NCI-H1694 treated with DMSO at 0.1 percent for 48 hours (cell line): Measurements from ENCODE around the gene C9.
"Not testable (repeated sequence)": the region's sequence is repeated elsewhere in the genome, so short reads cannot be mapped to it uniquely, and the experiment has no call there.

Experiments
- DNase-seq: peaks from one replicate; lab custom pipeline; 2025; lab: John Stamatoyannopoulos, UW

Gene C9

DNA sequence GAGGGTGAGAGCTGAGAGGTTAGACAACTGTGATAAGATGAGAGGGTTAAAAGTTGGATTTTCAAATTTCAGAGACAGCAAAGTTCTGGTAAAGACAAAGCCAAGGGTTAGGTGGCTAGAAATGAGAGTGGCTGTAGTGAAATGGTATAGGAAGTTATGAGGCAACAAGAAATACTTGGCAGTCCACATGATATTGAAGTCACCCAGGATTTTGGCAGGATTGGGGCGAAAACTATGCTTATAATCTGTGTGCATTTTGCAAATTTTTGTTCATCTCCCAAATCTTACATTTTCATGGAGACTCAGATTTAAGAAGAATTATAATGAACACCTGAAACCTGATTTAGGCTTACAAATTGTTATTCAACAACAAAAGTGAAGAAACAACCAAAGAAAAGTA is 35.6 kb downstream of the C9 start:
- DNase-seq: no peak

DNA sequence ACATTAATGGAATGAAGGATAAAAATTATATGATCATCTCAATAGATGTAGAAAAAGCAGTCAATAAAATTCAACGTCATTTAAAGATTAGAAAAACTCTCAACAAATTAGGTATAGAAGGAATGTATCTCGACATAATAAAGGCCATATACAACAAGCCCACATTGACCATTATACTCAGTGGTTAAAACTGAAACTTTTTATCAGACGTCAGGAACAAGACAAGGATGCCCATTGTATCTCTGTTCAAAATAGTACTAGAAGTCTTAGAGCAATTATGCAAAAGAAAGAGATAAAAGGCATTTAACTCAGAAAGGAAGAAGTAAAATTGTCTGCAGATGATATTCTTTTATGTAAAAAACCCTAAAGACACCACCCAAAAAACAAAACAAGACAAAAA is 40.8 kb downstream of the C9 start:
- DNase-seq: no peak

DNA sequence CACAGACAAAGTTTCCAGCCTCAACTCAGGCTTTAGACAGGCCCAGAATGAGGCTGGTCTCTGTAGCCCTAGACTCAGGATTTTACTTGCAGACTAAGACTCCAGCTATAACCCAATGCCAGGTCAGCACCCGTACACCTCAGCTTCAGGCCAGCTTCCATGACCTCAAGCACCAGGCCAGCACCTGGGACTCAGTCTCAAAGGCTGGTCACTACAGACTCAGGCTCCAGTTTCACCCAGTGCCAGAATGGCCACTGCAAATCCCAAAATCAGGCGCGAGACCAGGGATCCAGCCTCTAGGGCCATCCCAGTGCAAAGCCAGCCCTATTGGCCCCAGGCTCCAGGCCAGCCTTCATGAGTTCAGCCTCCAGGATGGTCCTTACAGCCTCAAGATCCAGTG is 44.9 kb downstream of the C9 start:
- no peak for DNase-seq

DNA sequence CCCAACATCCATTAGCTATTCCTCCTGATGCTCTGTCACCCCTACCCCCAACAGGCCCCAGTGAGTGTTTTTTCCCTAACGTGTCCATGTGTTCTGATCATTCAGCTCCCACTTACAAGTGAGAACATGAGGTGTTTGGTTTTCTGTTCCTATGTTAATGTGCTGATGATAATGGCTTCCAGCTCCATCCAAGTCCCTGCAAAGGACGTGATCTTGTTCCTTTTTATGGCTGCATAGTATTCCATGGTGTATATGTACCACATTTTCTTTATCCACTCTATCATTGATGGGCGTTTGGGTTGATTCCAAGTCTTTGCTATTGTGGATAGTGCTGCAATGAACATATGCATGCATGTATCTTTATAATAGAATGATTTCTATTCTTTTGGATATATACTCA is 47.8 kb downstream of the C9 start:
- not testable (repeated sequence) for DNase-seq

DNA sequence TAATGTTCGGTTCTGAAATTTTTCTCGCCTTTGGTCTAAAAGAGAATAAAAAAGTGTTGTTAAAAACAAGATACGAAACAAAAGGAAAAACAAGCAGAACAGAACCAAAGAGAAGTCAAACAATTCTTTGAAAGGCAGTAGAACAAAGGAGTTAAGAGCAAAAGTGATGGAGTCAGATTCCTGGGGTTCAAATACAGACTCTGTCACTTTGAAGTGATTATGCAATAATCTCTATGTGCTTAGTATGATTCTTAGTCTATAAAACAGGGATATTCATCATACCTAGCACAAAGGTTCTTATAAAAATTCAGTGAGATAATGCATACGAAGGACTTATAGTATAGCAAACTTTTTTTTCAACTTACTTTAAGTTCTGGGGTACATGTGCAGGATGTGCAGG is 48.3 kb downstream of the C9 start:
- no peak for DNase-seq

DNA sequence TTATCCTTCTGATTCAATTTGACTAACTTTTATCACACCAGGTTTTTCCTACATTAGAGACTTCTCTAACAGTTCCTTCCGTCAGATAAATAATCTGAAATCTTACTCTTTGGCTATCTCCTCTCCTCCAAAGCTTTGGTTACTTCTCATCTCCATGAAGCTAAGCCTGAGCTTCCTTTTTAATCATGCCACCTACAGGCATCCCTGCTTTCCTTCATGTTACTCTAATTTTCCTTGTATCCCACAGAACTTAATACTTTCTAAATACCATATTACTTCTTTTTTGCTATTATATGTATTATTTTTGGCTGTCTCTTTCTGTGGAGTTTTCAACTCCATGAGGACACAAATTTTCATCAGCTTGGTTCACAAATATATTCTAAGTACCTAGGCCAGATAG is 49.7 kb downstream of the C9 start:
- DNase-seq: no peak

DNA sequence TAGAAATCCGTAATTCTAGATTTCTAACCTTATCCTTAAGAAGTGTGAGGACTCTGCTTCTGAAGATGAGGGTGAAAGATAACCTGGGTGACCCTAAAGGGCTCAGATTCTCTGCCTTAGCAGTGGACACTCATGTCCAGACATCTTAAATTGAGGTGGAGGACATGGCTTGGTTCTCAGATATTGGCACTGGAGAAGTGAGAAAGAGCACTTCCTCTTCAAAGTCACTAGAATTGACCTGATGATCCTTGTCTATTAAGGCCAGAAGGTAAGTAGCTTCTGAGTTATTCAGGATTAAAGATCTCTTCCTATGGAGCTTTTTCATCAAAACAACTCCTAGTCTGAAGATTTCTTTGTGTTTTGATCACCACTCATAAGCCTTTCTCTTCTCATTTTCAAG is 54.8 kb downstream of the C9 start:
- no peak for DNase-seq

DNA sequence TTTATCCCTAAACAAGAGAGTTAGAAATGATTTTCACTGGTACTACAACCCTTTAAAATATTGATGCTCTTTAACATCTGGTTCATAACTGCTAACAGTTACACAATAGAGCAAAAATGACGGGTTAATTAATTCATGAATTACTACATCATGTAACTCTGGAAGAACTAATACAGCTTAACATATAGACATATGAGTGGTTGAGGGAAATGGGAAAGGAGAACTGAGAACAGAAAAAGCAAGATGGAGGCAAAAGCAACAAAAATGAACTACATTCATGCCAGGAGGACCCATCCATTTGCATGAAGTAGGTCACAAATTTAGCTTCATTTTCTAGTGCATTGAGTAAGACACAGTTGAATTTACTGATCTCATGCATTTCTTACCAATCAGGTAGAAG is 61.8 kb downstream of the C9 start:
- DNase-seq: no peak

DNA sequence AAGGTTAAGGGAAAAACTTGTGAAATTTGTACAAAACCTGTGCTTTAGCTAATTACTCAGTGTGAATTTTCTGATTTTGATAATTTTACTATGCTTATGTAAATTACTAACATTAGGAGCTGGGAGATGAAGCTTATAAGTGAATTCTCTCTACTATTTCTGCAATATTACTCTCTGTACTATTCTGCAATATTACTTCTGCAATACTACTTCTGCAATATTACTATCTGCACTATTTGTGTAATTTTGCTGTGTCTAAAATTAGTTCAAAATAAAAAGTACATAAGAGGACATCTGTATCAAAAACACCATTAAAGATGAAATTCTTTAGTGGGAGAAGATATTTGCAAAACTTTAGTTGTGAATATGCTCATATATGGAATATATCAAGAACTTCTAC is 62.9 kb downstream of the C9 start:
- DNase-seq: no peak

DNA sequence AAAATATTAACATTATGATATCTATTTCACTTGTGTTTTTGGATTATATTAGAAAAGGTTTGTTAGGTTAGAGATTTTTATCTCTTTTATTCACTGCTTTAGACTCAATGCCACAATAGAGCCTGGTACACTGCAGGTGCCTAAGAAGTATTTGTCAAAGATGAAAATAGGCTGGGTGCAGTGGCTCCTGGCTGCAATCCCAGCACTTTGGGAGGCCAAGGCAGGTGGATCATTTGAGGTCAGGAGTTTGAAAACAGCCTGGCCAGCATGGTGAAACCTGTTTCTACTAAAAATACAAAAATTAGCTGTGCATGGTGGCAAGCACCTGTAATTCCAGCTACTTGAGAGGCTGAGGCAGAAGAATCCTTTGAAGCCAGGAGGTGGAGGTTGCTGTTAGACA is 64.3 kb downstream of the C9 start:
- no peak for DNase-seq

DNA sequence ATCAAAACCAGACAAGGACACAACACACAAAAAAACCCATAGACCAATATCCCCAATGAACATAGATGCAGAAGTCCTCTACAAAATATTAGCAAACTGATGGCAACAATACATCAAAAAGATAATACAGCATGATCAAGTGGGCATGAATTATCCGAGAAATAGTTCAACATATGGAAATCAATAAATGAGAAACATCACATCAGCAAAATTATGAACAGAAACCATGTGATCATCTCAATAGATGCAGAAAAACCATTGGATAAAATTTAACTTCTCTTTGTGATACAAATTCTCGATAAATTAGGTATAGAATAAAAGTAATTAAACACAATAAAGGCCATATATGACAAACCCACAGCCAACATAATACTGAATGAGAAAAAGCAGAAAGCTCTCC is 69.6 kb downstream of the C9 start:
- DNase-seq: no peak

DNA sequence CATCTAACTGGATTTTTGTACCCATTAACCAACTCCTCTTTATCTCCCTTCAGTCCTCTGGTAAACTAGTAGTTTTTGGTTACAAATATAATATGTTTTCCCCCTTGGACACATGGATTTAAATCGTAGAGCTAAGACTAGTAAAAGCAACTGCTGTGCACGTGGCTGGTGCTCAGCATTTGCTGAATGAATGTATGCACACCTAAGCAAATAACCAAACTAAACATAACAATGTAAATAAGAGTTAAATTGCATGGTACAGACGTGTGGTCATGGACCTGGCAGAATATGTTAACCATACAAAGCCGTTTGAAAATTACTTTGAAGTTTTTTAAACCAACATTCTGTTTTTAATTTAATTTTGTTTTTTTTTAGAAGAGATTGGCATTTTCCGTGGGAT is 79.7 kb downstream of the C9 start:
- no peak for DNase-seq

DNA sequence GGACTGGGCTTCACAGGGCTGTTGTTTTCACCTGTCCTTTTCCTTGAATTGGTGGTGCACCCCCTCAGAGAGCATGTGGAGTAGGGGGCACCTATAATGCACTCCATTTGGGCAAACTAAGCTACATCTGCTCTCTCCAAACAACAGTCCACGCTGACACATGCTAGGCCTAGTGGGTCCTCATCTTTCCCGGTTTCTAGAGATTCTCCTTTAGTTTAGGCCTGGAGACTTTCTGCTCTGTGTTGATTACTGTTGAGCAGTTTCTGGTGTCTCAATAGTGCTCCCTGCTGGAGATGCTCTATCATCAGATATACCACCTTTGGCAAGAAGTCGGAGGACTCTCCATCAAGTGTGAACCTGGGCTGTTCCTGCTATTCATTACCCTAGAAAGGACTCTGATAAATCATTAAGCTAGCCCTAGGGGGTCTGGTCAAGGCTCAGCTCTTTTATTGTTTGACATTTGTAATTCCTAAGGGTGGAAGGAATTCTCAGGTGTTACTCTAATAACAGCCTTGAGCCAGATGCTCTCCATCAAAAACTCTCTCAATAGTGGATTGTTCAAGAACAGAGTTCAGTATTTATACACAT is 81.0 kb downstream of the C9 start:
- DNase-seq: no peak

DNA sequence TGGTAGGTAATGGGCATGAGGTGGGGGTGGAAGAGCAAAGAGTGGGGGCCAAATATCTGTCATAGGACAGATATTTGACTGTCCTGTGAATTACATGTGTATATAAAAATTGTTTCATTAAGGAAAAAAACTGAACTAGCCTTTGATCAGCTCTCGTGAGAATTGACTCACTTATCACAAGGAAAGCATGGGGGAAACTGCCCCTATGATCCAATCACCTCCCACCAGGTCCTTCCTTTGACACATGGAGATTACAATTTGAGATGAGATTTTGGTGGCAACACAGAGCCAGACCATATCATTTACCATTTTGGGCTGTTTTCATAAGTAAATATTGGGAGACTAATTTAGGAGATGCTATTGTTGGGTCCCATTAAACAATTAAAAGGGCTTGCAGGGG is 81.7 kb downstream of the C9 start:
- DNase-seq: no peak

DNA sequence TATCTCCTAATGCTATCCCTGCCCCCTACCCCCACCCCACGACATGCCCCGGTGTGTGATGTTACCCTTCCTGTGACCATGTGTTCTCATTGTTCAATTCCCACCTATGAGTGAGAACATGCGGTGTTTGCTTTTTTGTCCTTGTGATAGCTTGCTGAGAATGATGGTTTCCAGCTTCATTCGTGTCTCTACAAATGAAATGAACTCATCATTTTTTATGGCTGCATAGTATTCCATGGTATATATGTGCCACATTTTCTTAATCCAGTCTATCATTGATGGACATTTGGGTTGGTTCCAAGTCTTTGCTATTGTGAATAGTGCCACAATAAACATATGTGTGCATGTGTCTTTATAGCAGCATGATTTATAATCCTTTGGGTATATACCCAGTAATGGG is 88.4 kb downstream of the C9 start:
- not testable (repeated sequence) for DNase-seq

DNA sequence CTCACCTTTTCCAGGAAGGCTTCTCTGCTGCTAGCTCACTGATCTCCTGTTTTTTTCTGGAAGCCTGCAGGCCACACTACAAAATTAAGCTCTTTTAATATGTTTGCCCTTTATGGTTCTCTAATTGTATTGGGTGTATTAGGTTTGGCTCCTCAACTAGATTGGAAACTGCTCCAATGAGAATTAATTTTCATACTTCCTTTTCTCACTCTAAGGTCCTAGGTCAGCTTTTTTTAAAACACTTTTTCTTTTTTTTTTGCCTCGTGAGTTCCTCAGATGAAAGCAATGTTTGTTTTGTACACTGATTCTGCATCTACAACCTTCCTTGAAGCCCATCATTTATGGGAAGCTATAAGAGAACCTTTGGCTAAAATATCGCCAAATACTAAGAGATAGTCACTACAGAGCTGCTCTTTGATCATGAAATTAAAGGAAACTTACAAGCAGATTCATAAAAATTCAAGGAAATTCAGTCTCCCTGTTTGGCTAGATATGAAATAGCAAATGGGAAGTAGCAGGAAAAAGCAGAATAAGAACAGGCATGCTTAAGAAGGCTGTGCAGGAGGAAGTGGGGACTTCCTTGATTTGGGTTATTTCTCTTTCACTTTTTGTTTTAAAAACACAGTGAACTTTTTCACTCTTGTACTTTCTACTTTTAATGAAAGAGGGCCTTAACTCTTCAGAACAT is 89.8 kb downstream of the C9 start:
- no peak for DNase-seq

DNA sequence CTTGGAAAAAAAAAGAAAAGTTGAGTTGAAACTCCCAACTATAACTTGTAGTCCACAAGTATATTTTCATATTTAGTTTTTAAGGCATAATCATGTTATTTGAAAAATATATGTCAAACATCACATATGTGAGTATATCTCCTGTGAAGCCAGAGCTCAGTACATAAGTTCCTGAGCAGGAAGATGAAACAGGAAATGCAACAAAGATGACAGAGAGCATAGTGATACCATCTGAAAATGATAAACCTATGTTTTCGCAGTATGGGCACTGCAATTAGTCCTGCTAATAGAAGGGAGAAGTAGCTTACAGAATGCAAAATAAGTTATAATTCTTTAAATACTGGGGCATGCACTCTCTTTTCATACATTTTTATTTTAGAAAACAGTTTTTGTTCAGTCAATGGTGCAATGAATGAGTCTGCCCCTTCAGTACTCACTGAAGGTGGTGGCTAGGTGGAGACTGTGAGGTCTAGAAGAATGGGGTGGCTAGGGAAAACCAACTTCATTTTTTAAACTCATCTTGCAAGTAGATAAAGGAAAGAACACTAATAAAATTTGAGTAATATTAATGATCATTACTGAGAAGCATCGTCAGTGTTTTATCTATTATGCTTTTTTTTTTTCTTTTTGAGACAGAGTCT is 90.9 kb downstream of the C9 start:
- no peak for DNase-seq

DNA sequence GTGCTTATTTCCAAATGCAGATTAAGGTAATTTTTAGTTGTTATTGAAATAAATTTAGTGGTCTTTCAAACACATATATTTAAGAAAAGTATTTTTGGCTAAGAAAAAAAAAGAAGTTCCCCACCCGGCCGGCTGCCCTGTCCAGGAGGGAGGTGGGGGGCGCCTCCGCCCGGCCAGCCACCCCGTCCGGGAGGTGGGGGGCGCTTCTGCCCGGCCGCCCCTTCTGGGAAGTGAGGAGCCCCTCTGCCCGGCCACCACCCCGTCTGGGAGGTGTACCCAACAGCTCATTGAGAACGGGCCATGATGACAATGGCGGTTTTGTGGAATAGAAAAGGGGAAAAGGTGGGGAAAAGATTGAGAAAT is 91.4 kb downstream of the C9 start:
- not testable (repeated sequence) for DNase-seq

DNA sequence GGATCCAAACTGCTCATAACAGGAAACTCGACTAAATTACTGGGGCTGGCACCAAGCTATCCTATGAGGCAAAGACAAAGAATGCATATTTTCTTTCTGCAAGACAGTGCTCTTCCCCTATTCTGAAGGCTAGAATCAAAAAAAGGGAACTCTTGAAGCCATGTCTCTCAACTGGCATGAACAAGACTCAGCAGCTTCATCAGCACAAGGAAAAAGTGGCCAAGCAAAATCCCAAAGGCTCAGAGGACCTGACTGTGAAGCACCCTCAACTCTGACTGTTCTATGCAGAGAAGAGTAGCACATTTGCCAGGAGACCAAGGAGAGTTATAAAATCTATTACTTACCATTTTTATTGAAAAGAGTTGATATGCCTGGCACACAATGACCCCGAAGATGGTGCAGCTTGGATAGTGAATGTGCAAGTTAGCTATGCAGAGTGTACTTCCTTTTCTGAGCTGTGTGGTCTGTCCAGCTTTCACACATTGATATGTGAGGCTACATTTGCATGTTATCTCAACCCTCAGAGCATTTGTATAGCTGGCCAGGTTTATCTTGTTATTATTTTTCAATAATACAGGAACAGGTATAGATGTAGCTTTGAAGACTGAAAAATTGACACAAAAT is 94.0 kb downstream of the C9 start:
- DNase-seq: no peak

DNA sequence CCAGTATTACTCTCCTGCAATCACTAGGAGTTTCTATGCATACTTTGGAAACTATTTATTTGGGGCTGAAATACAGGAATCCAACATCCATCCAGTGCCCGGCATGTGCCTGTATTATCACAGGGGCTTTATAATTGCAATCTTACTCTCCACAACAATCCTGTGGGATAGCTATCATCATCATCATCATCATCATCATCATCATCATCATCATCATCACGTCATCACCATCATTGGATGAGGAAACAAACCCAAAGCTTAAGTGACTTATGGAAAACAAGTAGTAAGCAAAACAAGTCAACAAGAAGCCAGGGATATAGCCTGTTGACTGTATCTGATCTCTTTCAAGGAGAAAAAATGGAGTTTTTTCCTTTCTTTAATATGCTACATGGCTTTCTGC is 97.1 kb downstream of the C9 start:
- DNase-seq: no peak

DNA sequence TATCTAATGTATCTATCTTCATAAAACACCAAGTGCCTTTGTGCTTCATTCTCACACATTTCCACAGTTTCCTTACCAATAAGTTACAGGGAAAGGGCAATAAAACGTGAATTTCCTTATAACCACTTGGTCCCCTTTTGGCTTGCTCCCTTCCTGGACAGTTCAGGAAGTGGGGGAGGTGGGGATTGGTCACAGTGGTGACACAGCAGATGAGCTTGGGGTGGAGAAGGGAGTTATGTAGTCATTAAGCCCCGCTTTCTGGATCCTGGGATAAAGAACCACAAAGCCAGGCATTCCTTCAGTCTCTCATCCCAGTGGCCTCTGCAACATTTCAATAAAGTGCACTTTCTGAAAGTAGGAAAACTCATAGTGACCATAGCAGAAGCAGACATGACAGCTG is 97.9 kb downstream of the C9 start:
- no peak for DNase-seq

DNA sequence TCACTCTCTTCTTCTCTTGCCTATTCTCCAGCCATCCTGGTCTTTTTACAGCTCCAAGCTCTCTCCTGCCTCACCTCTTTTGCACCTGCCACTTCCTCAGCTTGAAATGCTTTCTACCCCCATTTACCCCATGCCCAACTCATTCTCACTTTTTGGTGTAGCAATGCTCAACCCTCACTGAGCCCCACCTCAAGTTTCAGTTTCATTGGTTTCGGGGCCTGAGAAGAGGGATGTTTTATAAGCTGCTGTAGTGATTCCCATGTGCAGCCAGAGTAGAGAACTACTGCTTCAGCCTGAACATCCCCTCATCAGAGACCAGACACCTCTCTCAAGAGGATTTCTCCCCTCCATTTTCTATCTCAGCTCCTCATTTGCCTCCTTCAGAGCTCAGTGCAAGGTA is 99.8 kb downstream of the C9 start:
- no peak for DNase-seq

DNA sequence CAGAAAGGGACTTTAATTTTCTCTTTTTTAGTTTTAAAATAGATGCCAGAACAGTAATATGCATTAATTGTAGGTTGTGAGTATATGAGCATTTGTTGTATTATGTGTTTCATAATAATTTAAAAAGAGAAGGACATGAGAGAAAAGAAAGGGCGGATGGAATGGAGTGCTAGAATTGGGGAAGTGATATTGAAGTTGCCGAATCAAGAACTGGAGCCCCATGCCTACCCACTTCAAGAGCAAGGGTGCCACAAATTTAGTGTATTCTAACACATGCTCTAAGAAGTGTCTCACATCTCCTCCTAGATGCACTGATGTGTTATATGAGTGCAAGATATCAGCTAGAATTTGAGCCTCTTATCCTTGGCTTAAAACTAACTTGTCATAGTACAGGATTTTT is 101.3 kb downstream of the C9 start:
- no peak for DNase-seq

DNA sequence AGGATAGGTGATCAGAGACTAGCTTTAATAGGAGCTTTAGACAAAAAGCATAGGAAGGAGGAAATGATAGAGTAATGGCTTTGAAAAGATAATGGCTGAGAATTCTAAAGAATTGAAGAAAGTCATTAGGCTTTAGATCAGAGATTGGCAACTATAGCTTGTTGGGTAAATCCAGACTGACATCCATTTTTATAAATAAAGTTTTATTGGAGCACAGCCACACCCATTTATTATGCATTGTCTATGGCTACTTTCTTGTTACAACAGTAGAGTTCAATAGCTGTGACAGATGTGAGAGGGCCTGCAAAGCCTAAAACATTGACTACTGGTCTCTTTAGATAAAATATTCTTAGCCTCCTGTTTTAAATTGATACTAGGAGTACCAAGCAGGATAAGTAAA is 104.2 kb downstream of the C9 start:
- no peak for DNase-seq
